CD4-positive, alpha-beta T cell treated with Interferon alpha-2 for 1 hour (primary cell): ENCODE data around the gene GRK5.

Source experiments
- DNase-seq, 2 donors: peaks; one replicate each; pipeline ENCODE4 v3.0.0-alpha.2; 2020 to 2022

Gene GRK5

DNA sequence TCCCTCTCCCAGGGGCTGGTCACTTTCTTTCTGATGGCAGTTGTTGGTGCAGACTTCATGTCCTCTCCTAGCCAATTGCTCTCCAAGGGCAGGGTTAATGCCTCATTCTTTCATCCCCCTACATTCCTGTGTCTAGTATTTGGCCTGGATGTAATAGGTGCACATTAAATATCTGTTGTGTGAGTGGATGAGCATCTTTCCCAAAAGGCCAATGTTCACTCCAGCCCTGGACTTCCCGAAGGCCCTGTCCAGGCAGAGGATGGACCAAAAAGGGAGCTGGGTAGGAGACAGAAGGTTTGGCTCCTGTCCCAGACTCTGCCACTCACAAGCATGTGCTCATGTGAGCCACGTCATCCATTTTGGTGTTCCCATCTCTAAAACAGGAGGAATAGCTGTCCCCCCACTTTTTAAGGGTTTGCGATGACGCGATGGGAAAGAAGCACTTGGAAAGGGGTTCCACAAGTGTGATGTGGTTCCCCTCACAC is 287.7 kb downstream of the GRK5 start:
- no peak for DNase-seq

DNA sequence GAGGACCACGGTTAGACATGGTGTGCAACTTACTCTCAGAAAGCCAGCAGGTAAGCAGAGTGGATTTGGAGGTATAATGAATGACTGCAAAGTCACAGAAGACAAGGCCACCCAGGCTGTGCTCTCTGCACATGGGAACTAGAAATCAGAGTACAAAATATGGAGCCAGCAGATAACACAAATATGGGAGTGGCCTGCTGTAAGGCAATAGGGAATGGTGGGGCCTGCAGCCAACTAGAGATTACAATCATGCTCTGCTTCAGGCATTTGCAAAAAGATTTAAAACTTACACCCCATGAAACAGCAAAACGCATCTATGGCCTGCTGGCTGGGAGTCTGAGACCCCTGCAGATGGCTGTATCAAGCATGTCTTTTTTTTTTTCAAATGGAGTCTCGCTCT is 288.2 kb downstream of the GRK5 start:
- no peak for DNase-seq

DNA sequence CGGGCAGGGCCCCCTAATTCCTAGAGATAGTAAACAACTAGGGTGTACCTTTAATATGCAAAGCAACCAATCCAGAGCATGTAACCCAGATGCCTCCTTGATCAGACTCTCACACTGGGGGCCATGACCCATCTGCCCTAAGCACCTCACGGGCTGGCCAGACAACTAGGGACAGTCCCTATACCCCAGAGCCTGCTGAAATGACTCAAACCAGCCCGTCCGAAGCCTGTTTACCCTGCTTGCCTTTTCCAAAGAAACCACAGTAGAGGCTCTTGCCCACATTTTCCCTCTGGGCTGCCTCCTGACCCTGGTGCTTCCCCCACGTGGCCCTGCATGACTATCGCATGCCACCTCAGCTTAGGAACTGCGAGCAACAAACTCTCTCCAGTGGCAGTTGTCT is 288.9 kb downstream of the GRK5 start:
- DNase-seq: no peak

DNA sequence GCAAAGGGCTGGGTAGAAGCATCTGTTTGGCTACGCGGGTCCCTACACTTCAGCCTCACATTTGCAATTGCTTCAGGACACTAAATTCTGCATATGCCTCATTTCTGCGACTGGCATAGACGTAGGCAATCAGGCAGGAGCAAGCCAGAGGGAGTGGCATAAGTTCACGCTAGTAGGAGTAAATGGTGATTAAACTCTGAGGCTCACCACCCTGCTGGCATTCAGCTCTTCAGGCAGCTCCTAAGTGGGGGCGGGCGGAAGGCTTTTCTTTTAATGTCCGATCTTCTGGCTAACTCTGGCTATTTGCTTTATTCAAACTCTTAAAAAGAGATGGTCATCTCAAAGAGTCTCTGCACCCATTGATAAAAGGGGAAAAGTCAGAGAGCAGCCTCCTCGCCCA is 289.9 kb downstream of the GRK5 start:
- DNase-seq: no peak

DNA sequence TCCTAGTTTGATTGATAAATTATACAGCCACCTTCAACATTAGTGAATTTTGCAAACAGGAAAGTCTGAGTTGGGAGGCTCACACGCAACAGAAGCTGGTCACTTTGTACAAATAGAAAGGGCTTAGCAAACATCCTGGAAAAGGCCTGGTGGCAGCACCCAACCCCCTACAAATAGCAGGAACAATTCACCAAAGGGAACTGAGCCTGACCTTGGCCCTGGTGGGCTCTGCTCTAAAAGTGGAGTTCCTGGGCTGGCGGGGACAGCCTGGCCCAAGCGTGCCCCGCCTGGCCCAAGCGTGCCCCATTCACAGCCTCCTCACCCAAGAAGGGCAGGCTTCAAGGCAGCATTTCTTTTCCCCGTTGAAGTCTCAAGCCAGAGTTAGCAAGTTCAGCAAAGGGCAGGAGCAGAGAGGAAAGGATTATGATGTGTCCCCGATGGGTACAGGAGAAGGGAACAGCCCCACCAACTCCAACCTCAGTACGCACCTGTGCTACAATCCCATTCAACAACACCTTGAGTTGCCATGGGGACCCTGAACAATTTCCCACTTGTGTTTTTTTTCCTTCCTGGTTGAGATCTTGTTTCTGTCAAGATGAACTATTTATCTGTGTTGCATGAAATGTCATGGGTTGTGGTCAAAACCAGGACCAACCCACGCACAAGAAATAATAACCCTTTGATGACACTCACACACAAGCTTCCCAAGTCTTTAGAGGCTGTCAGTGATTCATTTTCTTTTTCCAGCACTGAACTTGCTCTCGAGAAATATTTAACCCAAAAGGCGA is 291.7 kb downstream of the GRK5 start:
- no peak for DNase-seq

DNA sequence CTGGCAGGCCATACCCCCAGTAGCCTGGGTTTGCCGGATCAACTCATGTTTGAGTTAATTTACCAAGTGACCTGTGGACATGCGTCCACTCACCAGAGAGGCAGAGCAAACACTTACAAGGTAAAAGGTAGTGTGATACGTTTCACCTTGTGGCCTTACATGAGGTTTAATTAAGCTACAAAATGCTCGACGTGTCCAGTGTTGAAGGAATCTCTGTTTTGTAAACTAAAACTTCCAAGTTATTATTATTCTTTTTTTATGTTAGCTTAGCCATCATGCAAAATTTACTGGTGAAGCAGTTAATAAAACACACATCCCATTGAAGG is 292.3 kb downstream of the GRK5 start:
- DNase-seq: no peak

DNA sequence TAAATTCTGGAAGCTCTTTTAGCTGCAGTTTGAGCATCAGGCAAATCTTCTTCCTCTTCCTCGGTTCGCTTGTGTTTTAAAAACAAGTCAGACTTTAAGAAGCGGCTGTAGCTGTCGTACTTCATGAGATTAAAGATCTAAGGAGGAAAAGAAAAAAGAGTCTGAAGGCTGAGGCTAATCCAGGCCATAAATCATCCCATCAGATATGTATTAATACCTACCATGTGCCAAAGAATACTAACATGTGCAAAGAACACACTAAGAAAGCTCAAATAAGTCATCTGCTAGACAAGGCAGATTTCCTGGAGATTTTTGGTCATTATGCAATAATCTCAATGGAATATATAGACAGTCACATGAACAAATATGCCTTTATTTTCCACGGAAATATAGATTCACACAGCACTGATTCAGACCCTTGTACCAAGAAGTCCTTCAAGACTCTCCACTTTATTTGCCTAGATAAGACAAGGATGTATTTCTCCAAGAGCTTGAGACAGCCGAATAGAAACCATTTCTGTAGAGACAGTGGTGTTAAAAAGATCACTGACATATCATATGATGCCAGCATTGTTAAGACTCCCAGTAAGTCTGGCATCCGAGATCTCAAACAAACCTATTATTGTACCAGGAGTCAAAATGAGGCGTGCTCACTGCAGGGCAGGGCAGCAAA is 292.9 kb downstream of the GRK5 start:
- no peak for DNase-seq

DNA sequence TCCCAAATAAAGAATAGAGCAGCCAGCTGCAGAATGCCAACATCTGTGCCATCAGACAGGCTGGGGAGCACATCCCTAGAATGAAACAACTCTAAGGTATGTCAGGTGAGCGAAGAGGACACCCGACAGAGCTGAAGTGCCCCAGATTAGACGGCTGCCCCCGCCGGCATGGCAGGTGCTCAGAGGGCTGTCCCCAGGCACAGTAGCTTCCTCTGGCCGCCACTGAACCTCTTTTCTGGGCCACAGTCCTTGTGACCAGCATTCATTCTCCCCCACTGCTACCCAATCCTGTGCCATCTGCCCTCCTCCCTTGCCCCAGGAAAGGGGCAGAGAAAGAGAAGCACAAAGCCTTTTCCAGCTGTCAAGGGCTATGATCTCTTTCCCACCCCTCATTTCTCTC is 293.4 kb downstream of the GRK5 start:
- no peak for DNase-seq

DNA sequence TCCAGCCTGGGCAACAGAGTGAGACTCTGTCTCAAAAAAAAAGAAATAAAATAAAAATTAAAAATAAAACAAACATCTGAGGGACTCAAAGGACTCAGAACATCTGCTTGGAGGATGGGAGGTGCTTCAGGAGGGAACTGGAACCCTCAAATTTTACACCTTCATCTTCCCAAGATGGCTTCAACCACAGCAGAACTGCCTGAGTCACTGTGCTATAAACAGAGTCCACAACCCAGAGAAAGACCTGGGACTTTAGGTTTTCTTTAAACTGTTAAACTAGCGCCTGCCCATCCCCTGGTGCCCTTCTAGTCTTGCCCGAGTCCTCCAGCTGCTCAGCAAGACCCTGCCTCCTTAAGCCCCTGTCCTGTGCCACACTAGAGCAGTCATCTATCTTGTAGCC is 294.3 kb downstream of the GRK5 start:
- DNase-seq: peak in 1 of 2 donors; percentile 33

DNA sequence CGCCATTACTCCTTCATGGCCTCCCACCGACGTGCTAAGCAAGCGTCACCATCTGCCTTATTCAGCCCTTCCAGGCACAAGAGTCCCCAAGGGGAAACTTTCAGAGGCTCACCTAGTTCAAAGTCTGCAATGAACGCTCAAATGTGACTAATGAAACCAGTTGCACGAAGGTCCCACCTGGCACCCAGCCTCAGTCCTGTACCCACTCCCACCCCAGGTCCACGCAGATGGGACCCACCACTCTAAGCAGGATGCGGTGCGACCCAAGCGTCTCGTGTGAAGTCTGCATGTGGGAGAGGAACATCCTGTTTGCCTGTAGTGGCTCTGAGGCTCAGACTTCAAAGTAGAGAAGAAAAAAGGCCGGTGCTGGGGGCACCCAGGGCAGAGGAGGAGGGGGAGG is 294.8 kb downstream of the GRK5 start:
- DNase-seq: peak; percentile 70 to 75

DNA sequence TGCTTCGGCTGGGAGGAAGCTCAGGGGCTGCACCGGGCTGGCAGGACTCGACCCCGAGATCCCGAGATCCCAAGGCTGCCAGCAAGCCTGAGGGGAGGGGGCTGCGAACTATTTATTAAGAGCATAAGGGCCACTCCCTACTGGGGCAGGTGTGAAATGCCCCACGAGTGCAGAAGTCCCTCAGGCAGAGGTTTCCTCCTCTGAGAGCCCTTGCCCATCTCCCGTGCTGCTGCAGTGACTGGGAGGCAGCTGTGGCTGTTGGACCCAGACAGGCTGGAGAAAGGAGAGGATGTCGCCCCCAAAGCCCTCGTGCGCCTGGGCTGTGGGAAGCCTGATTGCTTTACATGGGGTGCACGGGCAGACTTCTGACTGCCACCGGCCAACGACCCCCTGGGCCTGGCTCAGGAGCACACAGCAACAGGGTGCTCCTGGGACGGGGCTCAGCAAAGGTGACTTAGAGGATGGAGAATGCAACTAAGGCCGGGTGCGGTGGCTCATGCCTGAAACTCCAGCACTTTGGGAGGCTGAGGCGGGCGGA is 295.3 kb downstream of the GRK5 start:
- DNase-seq: no peak

DNA sequence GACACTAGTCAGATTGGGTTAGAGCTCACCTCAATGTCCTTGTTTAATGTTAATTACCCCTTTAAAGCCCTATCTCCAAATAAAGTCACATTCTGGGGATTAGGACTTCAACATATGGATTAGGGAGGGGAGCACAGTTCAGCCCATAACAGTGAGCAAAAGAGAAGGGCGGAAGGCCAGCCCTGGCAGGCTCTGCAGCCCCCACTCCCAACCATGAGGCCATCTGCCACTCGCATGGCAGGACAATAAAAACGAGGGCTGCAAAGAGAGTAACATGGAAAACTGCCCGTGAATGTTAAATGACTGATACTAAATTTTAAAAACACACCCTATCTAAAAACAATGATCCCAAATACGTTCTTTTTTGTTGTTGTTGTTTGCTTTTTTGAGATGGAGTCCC is 296.4 kb downstream of the GRK5 start:
- no peak for DNase-seq

DNA sequence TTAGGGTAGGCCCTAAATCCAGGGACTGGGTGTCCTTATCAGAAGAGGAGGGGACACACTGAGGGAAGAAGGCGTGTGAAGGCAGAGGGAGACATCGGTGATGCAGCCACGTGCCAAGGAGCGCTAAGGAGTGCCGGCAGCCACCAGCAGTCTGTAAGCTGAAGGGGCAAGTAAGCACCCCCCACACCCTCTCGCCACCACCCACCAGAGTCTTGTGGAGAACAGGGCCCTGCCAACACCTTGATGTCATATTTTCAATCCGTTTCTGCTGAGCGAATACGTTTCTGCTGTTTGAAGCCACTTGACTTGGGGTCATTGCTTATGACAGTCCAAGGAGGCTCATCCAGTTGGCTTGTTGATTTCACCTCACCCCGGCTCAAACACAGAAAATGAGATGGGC is 297.3 kb downstream of the GRK5 start:
- no peak for DNase-seq

DNA sequence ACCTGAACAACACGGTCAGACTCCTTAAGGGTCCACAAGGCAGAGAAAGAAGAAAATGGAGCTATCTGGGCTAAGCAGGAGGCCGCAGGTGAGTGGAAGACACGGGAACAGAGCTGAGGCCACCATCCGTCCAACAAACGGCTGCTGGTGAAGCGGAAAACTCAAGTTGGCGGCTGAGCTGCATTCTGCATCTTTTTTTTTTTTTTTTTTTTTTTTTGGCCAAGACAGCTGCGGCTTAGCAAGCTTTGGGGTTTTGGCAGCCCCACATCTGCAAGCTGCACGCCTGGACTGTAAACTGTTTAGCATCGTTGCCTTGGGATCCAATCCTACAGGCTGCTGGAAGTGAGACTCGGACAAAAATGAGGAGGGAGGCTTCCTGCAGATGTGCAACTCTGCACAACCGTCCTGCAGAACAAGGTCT is 297.8 kb downstream of the GRK5 start:
- no peak for DNase-seq
